GM12878 (cell line): ENCODE results near the gene ISG15. TPM values are rescaled to one million over a fixed set of nuclear protein-coding genes. Genes with fewer than 3 reads are reported as not detected.

Experiments
- ATAC-seq: fragments of 200-7000 bp; cut with Tn5 transposase; 3 replicates; pipeline ENCODE4 v1.9.1; 2020; ENCODE audit warnings: mild to moderate bottlenecking, moderate library complexity
- BruUV-seq: library from RNA; stranded (reverse); fragments of 400-500 nt; replicated peaks from 2 replicates; lab custom pipeline; 2021; lab: Mats Ljungman, UMichigan
- CTCF ChIA-PET: fragments of 300-600 bp; sonication (Branson Sonifier 250); formaldehyde crosslinking; extraction: SDS; loops from one replicate; lab custom pipeline; 2021; ENCODE audit warnings: inconsistent platforms; lab: Yijun Ruan, JAX
- POLR2A ChIA-PET: fragments of 350-600 bp; formaldehyde crosslinking; extraction: SDS; loops from one replicate; lab custom pipeline; 2021; ENCODE audit warnings: inconsistent platforms; lab: Charles Lee
- RAD21 ChIA-PET: fragments of 300-600 bp; sonication (Branson Sonifier 250); formaldehyde crosslinking; loops from one replicate; lab custom pipeline; 2023; ENCODE audit warnings: antibody characterized with exemption; ENCODE audit not compliant: unreplicated experiment; lab: Charles Lee
- SMC1A ChIA-PET: fragments of 300-600 bp; sonication (Branson Sonifier 250); formaldehyde crosslinking; loops from one replicate; lab custom pipeline; 2023; ENCODE audit not compliant: unreplicated experiment, uncharacterized antibody; lab: Charles Lee
- DNase-seq: peaks from one replicate; pipeline ENCODE4 v3.0.0-alpha.2; 2011; ENCODE audit warnings: low read depth, low spot score
- FAIRE-seq: peaks from 3 replicates; lab custom pipeline; 2011; peaks lifted over from hg19 to GRCh38; lab: Jason Lieb, UNC
- H2AFZ ChIP-seq: 2 replicates; pipeline ENCODE4 v1.6.0; 2011; ENCODE audit warnings: low read depth, low read length, control low read depth; ENCODE audit not compliant: control insufficient read depth
- H3K27ac ChIP-seq: 2 replicates; pipeline ENCODE4 v1.5.1; 2011; ENCODE audit warnings: control low read depth; ENCODE audit not compliant: control insufficient read depth, insufficient read depth
- H3K27me3 ChIP-seq, 2 experiments: replicated peaks in 1 of 2; 2 replicates each; pipeline versions ENCODE4 v1.6.0 to v1.6.1; 2011; ENCODE audit warnings: low read length in 1 of 2; ENCODE audit not compliant: control insufficient read depth in 2 of 2, insufficient read depth in 2 of 2
- H3K36me3 ChIP-seq, 2 experiments: 2 replicates each; pipeline ENCODE4 v1.5.1; 2011; ENCODE audit warnings: low read length in 1 of 2; ENCODE audit not compliant: control insufficient read depth in 2 of 2, insufficient read depth in 2 of 2
- H3K4me1 ChIP-seq: 2 replicates; pipeline ENCODE4 v1.6.1; 2011; ENCODE audit warnings: mild to moderate bottlenecking, low read length, moderate library complexity, mixed read lengths; ENCODE audit not compliant: control insufficient read depth, insufficient read depth
- H3K4me2 ChIP-seq: 2 replicates; pipeline ENCODE4 v1.6.0; 2011; ENCODE audit warnings: control low read depth; ENCODE audit not compliant: control insufficient read depth, insufficient read depth
- H3K4me3 ChIP-seq: fragments of 200-600 bp; sonication (generic); 2 replicates; pipeline ENCODE4 v1.5.1; 2016
- H3K79me2 ChIP-seq: 2 replicates; pipeline ENCODE4 v1.6.0; 2011; ENCODE audit warnings: low read length; ENCODE audit not compliant: control insufficient read depth, insufficient read depth
- H3K9ac ChIP-seq: 2 replicates; pipeline ENCODE4 v1.8.0; 2011; ENCODE audit warnings: low read length, control low read depth, mixed read lengths; ENCODE audit not compliant: control insufficient read depth, insufficient read depth
- H3K9me3 ChIP-seq: replicated peaks from 3 replicates; pipeline ENCODE4 v1.5.1; 2011; ENCODE audit warnings: mild to moderate bottlenecking, low read length; ENCODE audit not compliant: control insufficient read depth, insufficient read depth
- H4K20me1 ChIP-seq: 2 replicates; pipeline ENCODE4 v1.6.0; 2011; ENCODE audit not compliant: control insufficient read depth, insufficient read depth
- E4F1 ChIP-seq: fragments of 450-650 bp; IDR thresholded peaks from 2 replicates; pipeline ENCODE4 v1.6.1; 2018; ENCODE audit warnings: borderline replicate concordance, mild to moderate bottlenecking; ENCODE audit not compliant: partially characterized antibody
- EGR1 ChIP-seq, 2 experiments: IDR thresholded peaks; 1 replicate in 1 of 2; 2 replicates in 1 of 2; pipeline ENCODE4 v1.6.1; 2011 to 2012; ENCODE audit warnings: low read depth in 2 of 2, low read length in 2 of 2, borderline replicate concordance in 1 of 2, mild to moderate bottlenecking in 1 of 2, moderate library complexity in 1 of 2
- NFXL1 ChIP-seq: fragments of 450-650 bp; IDR thresholded peaks from 2 replicates; pipeline ENCODE4 v1.6.1; 2017; ENCODE audit warnings: antibody characterized with exemption, mild to moderate bottlenecking, borderline replicate concordance
- RELA ChIP-seq: fragments of 450-650 bp; IDR thresholded peaks from 2 replicates; pipeline ENCODE4 v1.8.0; 2014; ENCODE audit warnings: borderline replicate concordance; ENCODE audit not compliant: partially characterized antibody
- WGBS: methylation state at CpG from one replicate; pipeline ENCODE4 v1.1.6; 2016; ENCODE audit warnings: low lambda C conversion rate; ENCODE audit not compliant: insufficient replicate concordance, insufficient coverage; ENCODE audit errors: missing lambda C conversion rate; 5-methylcytosine and 5-hydroxymethylcytosine counted together
- in situ Hi-C: fragments of 300-500 bp; cut with MboI; formaldehyde crosslinking; loops from 9 replicates; pipeline ENCODE4 v1.14.3; 2018; ENCODE audit warnings: mixed read lengths
- intact Hi-C: fragments of 100-400 bp; cut with micrococcal nuclease; formaldehyde crosslinking; loops from one replicate; pipeline ENCODE4 v1.14.2; 2022; ENCODE audit not compliant: unreplicated experiment
- polyA plus RNA-seq, 11 experiments: library from polyadenylated mRNA; depleted of rRNA in 4 of 11; unstranded in 6 of 11; stranded (reverse) in 5 of 11; fragments of >200 nt; fragmentation: Nextera tagmentation in 4 of 11; fragmentation: Illumina TruSeq in 1 of 11; extraction: Ambion mirVana in 4 of 11; extraction: Trizol in 1 of 11; gene quantifications; 1 replicate in 1 of 11; 2 replicates in 10 of 11; pipeline versions ENCODE4 v1.2.1 to v1.2.3, GENCODE V29; 2011 to 2016; ENCODE audit warnings: inconsistent platforms in 2 of 11, missing spikeins in 2 of 11, low read depth in 1 of 11
- total RNA-seq, 4 experiments: library from RNA; depleted of rRNA in 3 of 4; stranded (reverse); fragments of >200 nt in 3 of 4; fragmentation: Illumina TruSeq in 1 of 4; extraction: Trizol in 1 of 4; gene quantifications; 2 replicates each; pipeline versions ENCODE4 v1.2.1 to v1.2.3, GENCODE V29; 2013 to 2021

ISG15 gene
- total and polyA plus RNA-seq, 10 of the 15 experiments (the other 5 are each of a cell fraction or from before 2014, with no cell fraction given), result 7.8 to 384 (median 274) TPM

- DNase-seq (no peak), FAIRE-seq (no peak), ATAC-seq (no peak; the same call in 2 of the 3 replicates)
- SMC1A ChIA-PET, result interaction anchor here (1.0 to 1.1 kb wide), 2 partner anchors 25 to 82 kb away, joined by 3 read pairs; no protein-coding TSS in a partner anchor
- no peaks in the 10 kb centered on the region for H3K79me2 ChIP-seq
- peak overlapping the region; percentile 99 for H3K4me2 ChIP-seq
- CTCF ChIA-PET, result interaction anchor here (0.6 to 8.7 kb wide), 10 partner anchors 14 to 536 kb away, joined by 3 to 83 read pairs (median 4); partner anchors contain the start of genes ISG15 and PLEKHN1
- in situ Hi-C loops, result no loop called here
- RAD21 ChIA-PET, result interaction anchor here (1.0 to 1.6 kb wide), 9 partner anchors 19 to 153 kb away, joined by 3 to 15 read pairs (median 4); partner anchors contain the start of gene ISG15
- H3K27me3 ChIP-seq, result no peaks in the 10 kb centered on the region
- no peak overlapping the region for H3K27ac ChIP-seq
- peaks cover 0 to 3% of the 10 kb centered on the region in 2 experiments; a peak in 1 of 4 replicates for H3K36me3 ChIP-seq
- no peaks in the 10 kb centered on the region for H3K9me3 ChIP-seq
- no peak for TF ChIP-seq E4F1
- 0 out of 3 replicates have a peak, but pooled peaks of 1 of the 2 experiments have one; percentile 12 for TF ChIP-seq EGR1 (IDR thresholded peaks at IDR 0.05; ENCODE audit: borderline replicate concordance in 1 of 2, low read depth in 2 of 2, low read length in 2 of 2)
- TF ChIP-seq RELA, result no peak
- TF ChIP-seq NFXL1, result no peak
- POLR2A ChIA-PET, result interaction anchor here (1.3 to 1.9 kb wide), 4 partner anchors 18 to 192 kb away, joined by 4 to 9 read pairs (median 5); no protein-coding TSS in a partner anchor
- no TSS peak for BruUV-seq
- 27% methylated on average over 24 of the region's 24 CpGs for WGBS
- no peaks in the 10 kb centered on the region for H4K20me1 ChIP-seq
- intact Hi-C loops, result no loop called here
- peak overlapping the region; percentile 72 for H2AFZ ChIP-seq
- H3K4me1 ChIP-seq, result peaks cover 21% of the 10 kb centered on the region
- H3K4me3 ChIP-seq, result peak overlapping the region; percentile 67; the same call in 1 of the 2 replicates
- no peak overlapping the region; the same call in 1 of the 2 replicates for H3K9ac ChIP-seq
Measured at GRCh38 chr1:1058088-1058905, 45.0 kb downstream of the ISG15 start.
